ENCODE data around the gene ERICH3.

ERICH3 gene

DNA sequence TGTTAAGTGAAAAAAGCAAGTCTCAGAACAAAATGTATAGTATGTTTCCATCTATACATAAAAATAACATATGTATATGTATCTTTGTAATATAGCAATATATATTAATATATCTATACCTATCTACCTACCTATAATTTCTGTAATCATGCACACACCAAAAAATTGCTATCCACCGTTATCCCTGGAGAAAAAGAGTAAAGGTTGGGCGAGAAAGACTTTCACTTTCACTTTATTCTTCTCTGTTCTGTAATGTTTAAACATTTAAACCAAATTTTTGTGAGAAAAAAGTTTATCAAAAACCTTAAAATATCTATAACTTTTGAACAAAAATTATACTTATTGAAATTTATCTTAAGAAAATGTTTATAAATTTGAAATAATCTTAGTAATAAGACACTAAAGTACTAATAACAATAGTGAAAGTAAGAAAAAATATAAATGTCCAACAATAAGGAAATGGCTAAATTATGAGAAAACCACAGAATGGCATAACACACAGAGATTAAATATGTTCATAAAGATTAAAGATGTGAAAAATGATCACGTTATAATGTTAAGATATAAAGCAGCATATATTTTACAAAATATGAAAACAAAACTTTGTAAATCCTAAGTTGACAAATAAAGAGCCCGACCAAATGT is 87.2 kb downstream of the ERICH3 start:
- DNase-seq: no peak

DNA sequence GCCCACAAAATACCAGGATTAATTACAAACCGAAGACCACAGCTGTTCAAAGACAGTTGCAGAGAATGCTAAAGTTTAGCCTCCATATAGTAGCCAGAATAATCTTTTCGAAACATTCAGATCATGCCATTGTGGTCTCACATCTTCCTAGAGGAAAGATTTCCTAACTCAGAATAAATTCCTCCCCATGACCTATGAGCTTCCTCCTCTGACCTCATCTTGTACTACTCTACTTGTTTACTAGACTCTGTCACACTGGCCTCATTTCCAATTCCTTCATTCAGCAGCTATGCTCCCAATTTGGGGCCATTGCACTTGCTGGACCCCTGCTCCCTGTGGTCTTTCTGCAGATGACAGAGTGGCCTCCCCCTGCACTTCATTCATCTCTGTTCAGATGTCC is 89.4 kb downstream of the ERICH3 start:
- DNase-seq: no peak

DNA sequence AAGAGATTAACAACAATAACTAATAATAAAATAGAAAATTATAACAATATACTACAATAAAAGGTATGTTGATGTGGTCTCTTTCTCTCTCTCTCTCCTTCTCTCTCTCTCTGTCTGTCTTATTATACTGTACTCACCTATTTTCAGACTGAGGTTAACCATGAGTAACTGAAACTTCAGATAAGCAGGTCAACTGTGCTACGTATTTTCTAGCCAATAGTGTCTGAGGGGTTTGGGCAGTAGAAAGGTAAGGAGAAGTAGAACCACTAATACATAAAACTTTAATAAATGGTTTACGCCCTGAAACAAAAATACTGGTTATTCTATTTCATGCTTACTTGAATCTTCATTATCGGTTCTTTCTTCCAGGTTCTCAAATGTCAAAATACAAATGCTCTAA is 90.2 kb downstream of the ERICH3 start:
- DNase-seq: no peak

DNA sequence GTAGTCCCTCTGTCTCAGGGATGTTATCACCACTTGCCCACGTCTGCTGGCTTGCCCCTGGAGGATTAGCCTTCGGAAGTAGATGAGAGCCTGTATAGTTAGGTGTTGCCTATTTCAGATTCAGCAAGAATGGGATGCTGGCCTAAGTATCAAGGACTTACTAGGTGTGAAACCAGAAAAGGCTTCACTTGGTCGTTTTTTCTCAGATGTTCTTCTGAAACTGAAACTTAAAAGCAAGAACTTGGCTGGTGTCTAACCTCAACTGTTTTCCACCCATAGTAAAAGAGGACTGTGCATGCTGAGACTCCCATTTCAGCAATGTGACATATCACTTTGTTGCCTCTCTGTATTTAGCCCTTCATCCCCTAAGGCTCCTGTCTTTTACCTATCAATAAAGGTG is 94.2 kb downstream of the ERICH3 start:
- no peak for DNase-seq

DNA sequence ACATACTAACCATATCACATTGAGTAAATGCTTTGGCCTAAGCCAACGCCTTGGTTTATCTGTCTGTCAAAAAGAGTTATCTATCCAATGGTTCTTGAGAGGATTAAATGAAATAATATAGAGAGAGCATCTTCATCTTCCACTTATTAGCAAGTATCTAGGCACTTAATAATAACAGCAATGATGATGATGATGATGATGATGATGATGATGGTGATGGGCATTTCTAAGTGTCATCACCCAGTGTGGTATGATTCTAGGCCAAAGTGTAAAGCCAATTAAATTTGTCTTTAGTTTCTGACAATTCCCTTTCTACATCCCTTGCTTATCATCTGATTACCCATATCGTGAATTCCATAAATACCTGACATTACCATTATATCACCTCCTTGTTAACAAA is 95.5 kb downstream of the ERICH3 start:
- DNase-seq: no peak

DNA sequence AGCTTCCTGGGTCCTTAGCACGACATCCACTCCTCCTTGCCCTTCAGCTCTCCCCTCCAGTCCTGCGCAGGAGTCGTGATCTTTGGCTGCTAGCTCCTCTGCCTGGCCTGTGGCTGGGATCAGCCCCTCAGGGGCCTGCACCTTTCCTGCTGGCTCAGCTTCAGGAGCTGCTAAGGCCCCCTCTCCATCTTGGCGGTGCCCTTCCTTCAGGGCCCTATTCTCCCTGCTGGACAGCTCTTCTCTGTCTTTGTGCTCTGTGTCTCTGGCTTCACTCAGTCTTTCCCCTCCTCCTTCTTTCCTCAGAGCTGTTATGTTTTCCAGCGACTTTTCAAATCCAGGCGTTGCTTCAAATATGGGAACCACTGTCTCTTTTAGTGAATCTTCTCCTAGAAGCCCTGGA is 101.7 kb downstream of the ERICH3 start:
- DNase-seq: no peak

DNA sequence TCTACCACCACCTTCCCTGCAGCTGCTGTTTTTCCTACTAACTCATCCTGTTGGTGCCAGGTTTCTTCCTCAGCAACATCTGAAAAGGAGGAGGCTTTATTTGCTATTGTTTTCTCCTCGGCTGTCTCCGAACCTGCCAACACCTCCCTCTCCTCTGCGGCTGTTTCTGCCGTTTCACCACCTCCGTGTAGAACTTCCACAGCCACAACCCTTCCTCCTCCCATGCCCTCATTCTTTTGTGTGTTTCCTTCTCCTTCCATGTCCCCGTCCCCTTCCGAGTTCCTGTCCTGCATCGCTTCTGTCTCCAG is 102.1 kb downstream of the ERICH3 start:
- DNase-seq: no peak

DNA sequence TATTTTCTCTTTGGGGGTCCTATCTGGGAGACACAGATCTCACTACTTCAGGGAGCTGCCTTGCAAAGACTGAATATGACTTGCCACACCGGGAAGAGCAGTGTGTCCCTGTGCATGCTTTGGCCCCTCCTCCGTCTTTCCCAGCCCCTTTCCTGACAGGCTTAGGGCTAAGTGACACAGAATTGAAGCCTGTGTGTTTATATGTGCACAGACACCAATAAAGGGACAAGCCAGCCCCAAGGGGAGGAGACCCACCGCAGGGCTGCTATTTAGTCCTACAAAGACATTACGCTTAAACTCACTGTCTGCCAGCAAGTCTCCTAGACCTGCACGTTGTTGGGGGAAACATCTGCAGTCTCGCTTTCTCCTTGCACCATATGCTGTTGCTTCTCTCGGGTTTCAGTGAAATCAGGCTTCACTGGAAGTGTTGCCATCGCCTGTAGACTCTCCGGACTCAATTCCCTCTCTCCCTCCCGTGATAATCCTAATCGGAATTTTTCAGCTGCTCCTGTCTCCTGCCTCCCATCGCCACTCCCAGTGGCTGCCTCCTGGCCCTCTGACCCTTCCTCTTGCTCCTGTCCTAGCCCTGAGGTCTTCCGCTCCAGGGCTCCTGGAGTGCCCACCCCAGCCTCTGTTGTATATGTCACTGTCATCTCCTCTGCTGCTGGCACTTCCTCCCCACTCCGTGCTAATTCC is 102.6 kb downstream of the ERICH3 start:
- DNase-seq: no peak

DNA sequence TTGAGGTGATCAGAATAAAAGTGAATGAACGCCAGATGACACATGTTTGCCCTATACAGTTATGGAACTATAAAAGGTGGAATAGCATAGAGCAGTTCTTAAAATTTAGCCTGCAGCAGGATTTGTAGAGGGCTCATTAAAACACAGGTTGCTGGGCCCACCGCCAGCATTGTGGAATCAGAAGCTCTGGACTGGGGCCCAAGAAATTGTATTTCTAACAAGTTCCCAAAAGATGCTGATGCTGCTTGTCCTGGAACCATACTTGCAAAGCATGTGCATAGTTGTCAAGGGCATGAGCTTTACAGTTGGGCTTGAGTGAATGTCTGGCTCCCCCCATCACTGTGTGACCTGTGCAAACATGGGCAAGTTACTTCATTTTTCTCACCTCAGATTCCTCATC is 123.7 kb downstream of the ERICH3 start:
- DNase-seq: no peak

DNA sequence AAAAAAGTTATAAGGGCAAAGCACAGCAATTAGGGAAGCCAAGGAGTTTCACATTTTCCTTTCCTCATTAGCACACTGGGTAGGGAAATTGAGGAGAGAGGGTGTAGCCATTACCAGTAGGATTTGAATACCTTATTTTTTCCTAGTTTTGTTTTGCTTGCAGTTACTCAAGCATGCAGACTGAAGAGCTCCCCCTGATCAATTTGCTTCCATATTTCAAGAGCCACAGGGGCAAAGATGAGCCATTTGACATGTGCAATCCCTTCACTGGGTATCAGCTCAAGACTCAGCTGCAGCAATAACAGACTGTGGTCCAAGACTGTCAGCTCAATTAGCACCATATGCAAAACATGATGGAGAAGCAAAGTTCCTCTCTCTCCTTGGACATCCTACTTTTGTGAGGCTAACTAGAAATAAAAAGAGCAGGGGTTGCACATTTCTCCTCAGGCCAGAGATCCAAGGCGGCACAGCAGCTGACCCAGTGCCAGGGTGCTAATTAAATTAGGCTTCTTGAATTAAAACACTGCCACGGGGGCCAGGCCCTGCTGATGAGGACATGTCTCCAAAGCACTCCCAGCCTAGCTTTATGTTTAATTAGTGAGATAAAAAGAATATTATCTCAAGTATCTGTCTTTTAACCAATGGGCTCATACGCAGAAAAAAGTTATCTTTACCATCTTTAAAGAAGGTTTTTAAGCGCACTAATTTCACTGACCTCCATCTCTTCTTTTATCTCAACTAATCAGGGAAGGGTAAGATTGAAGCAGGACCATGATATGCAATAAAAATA is 124.4 kb downstream of the ERICH3 start:
- no peak for DNase-seq

DNA sequence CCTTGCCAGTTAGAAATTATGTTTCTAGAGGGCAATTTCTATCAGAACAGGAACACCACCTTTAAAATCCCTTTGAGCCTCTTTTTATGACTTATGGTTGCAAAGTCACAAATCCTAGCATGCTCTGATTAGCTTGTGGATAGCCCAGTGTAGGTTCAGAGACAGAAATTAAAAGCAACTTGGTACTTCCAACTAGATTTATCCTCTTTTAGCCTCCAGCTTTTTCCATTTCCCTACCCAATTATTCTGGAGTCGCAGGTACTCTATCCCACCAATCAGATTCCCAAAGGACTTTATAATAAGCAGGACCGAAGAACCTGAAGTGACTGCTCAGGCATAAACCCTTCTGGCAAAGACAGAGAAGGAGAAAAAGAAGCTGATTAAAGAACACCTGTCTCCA is 127.8 kb downstream of the ERICH3 start:
- no peak for DNase-seq

DNA sequence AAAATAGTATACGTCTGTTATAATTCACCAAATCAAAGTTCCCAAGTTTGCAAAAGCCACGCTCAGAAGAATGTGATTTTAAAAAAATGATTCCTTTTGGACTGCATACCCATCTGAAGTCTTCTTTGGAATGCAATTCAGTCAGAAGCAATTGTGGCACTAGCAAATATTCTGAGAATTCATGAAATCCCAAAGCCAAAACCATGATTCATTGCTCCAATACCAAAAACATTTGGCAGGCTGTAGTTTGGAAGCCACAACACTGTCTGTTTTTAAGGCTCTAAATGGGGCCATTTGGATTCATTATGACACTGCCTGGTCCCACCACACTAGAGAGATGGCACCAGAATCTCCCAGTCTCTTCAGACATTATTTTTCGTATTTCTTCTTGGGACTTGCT is 139.4 kb downstream of the ERICH3 start:
- no peak for DNase-seq

DNA sequence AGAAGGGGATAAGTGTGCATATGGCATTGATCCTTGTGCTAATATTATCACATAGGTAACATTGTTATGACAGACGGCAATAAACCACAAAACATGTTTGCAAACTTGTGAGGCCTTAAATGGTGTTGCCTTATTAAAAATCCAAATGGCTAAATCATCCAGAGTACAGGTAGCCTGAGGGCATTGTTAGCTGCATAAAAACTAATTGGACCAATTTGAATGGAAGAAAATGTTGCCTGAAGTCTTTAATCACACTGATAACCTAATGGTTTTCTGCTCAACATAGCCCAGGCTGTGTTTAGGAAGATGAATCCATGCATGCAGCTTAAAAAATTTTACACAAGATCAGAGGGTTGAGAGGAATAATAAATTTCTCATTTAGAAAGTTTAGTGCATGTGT is 141.8 kb downstream of the ERICH3 start:
- DNase-seq: no peak

DNA sequence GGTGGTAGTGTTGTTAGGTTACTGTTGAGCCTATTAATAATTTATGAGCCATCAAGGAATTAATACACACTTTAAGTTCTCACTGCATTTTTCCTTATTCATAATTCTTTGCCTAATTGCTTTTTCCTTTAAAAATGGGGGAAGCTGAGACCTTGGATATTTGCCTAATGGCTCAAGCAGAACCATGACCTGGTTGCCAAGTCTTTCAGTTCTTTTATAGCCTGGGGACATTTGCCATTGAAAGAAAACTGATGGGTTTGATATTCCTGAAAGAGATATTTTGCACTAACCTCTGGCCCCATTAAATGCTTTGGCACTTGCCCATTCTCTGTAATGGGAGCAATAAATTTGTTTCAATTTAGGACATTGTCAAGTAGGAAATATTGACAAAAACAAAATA is 142.7 kb downstream of the ERICH3 start:
- DNase-seq: no peak

DNA sequence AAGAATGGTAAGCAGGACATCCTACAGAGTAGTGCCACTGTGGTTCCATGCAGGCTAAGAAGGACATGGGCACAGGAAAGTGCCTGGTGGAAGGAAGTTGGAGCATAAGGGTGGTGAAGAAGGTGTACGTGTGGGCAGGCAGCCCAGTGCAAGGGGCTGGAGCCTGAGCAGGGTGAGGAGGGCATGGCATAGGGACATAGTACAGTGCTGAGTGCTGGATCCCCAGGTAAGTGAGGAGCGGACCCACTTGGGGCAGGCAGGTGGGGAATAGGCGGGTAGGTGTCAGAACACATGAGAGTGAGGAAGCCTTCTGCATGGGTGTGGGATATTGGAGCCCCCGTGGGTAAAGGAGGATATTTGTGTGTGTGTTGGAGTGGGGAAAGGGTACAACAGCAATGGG is 145.5 kb downstream of the ERICH3 start:
- no peak for DNase-seq

DNA sequence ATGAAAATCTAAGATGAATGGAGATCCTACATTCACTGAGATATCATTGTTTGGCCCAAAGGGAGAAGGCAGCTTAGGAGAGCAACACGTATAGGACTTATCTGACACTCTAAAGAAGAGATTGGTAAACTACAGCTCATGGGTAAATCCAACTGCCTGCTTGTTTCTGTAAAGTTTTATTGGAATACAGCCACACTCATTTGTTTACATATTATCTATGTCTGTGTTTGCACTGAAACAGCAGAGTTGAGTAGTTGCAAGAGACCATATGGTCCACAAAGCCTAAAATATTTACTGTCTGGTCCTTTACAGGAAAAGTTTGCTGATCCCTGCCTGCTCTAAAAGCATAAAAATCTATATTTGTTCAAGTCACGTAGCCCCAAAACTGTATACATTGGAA is 146.9 kb downstream of the ERICH3 start:
- no peak for DNase-seq

DNA sequence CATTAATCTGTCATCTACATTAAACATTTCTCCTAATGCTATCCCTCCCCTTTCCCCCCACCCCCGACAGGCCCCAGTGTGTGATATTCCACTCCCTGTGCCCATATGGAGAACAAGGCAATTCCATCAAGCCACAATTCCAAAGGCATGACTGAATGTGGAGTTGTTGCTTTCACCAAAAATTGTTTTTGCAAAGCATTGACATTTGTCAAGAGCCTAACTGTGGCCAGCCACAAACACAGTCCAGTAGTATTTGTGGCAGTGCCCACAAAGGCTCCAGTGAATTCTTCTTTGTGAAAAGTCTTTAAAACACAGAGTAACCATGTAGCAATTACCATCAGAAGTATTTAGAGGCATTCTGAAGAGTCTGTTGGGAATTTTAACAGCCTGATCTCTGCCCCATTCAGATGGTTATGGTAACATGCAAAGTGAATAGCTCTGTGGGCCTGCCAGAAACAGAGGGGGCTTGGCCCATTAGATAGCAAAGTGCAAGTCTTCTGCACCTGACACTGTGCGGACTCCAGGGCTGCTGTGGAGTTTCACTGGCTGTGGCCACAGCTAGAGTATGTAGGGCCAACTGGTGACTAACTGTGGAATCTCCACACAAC is 149.6 kb downstream of the ERICH3 start:
- DNase-seq: no peak

DNA sequence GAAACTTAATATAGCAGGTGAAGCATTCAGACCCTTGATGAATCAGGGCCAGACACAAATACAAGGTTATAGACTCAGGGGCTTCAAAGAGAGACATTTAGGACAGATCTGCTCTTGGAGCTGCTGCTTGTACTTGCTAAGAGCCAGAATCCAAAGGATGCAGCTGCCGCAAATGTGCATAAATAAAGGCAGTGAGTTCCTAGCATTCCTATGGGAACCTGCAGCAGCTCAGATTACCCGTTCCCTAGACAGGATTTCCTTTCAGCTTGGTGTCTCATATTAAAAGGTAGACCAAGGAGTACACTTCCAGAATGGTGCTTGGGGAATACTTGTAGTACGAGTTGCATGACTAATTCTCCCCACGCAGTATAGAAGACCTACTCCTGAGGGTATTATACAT is 151.4 kb downstream of the ERICH3 start:
- DNase-seq: no peak

All from activated CD4-positive, alpha-beta T cell treated with anti-CD3 and anti-CD28 coated beads for 4 hours (primary cell).